H1 (cell line): Measurements from ENCODE around the gene NHLH2. TPM values are rescaled to one million over a fixed set of nuclear protein-coding genes. Genes with fewer than 3 reads are reported as not detected.

ENCODE experiments used
- CBX8 ChIP-seq: fragments of 300-800, 300-1000 bp; sonication (generic); IDR thresholded peaks from 2 replicates; pipeline ENCODE4 v1.7.1; 2016; ENCODE audit warnings: low read depth, low read length, borderline replicate concordance
- CHD1 ChIP-seq: IDR thresholded peaks from 2 replicates; pipeline ENCODE4 v1.6.1; 2012; ENCODE audit warnings: low read depth, low read length, improper control_type of control experiment
- CHD2 ChIP-seq: IDR thresholded peaks from 2 replicates; pipeline ENCODE4 v1.6.1; 2012; ENCODE audit warnings: low read length, improper control_type of control experiment
- FOSL1 ChIP-seq: IDR thresholded peaks from 2 replicates; pipeline ENCODE4 v1.6.1; 2011; ENCODE audit warnings: mild to moderate bottlenecking, low read depth, low read length, moderate library complexity; ENCODE audit not compliant: insufficient read depth
- JUN ChIP-seq: IDR thresholded peaks from 2 replicates; pipeline ENCODE4 v1.6.1; 2011; ENCODE audit warnings: low read depth, mild to moderate bottlenecking, improper control_type of control experiment, low read length
- KDM5A ChIP-seq: fragments of 200-600 bp; IDR thresholded peaks from 2 replicates; pipeline ENCODE4 v1.7.1; 2012; ENCODE audit warnings: mild to moderate bottlenecking, low read length, inconsistent platforms, mixed read lengths
- PHF8 ChIP-seq: fragments of 200-600 bp; sonication (generic); conservative IDR thresholded peaks from 2 replicates; pipeline ENCODE4 v1.7.1; 2012; ENCODE audit warnings: low read depth, mild to moderate bottlenecking, inconsistent platforms, low read length, moderate library complexity
- POLR2A ChIP-seq, 2 experiments: IDR thresholded peaks; 1 replicate in 1 of 2; 2 replicates in 1 of 2; pipeline ENCODE4 v1.6.1; 2011; ENCODE audit warnings: low read depth in 2 of 2, low read length in 2 of 2, mild to moderate bottlenecking in 2 of 2; ENCODE audit errors: control extremely low read depth in 1 of 2
- POLR2AphosphoS5 ChIP-seq: IDR thresholded peaks from 2 replicates; pipeline ENCODE4 v1.6.1; 2011; ENCODE audit warnings: low read depth, low read length
- RNF2 ChIP-seq: fragments of 200-900, 300-1000 bp; sonication (generic); IDR thresholded peaks from 2 replicates; pipeline ENCODE4 v1.7.1; 2016; ENCODE audit warnings: borderline replicate concordance, low read depth, mild to moderate bottlenecking, antibody characterized with exemption, low read length; ENCODE audit not compliant: poor library complexity, severe bottlenecking; ENCODE audit errors: missing control alignments
- SAP30 ChIP-seq: fragments of 300-600 bp; sonication (generic); IDR thresholded peaks from 2 replicates; pipeline ENCODE4 v1.7.1; 2012; ENCODE audit warnings: low read length, moderate library complexity, mild to moderate bottlenecking, inconsistent platforms; ENCODE audit not compliant: insufficient read depth, insufficient replicate concordance
- TAF7 ChIP-seq: optimal IDR thresholded peaks from 2 replicates; pipeline ENCODE3; 2011; ENCODE audit warnings: low read depth, mild to moderate bottlenecking, inconsistent platforms, low read length, moderate library complexity, borderline replicate concordance
- polyA plus RNA-seq, 7 experiments: library from polyadenylated mRNA; depleted of rRNA in 3 of 7; stranded (reverse) in 5 of 7; unstranded in 2 of 7; fragments of >200 nt in 5 of 7; fragments of 200-250 nt in 2 of 7; gene quantifications; 1 replicate in 5 of 7; 2 replicates in 1 of 7; 4 replicates in 1 of 7; pipeline versions ENCODE4 v1.2.1 to v1.2.3, GENCODE V29; 2011 to 2013; ENCODE audit warnings: missing spikeins in 2 of 7, mixed read lengths in 2 of 7
- total RNA-seq: library from RNA; stranded (reverse); fragmentation: NEBNext Ultra II Directional; extraction: Animal tissue kit (Norgen Biotek cat#: 25700); gene quantifications from 2 replicates; pipeline ENCODE4 v1.2.1, GENCODE V29; 2021

The NHLH2 gene
- total and polyA plus RNA-seq, 2 of the 8 experiments (the other 6 are each of a cell fraction or from before 2014, with no cell fraction given), result 0.92 to 1.1 TPM

- TF ChIP-seq TAF7 (no peak), JUN (no peak), FOSL1 (no peak), PHF8 (no peak), RNF2 (no peak), KDM5A (no peak), SAP30 (no peak), CHD2 (no peak), POLR2AphosphoS5 (no peak), CBX8 (no peak), POLR2A (IDR thresholded peaks at IDR 0.05; ENCODE audit: control extremely low read depth in 1 of 2, low read depth in 2 of 2, low read length in 2 of 2) (no peak), CHD1 (no peak)
- TF ChIP-seq, all 59 proteins: peak for 0
Measured at GRCh38 chr1:115840605-115841460, at the start of gene NHLH2 (continued).
